NT2/D1 (cell line): ENCODE results near the gene KIDINS220.

Source experiments
- DNase-seq: peaks from one replicate; pipeline ENCODE4 v3.0.0-alpha.2; 2011; ENCODE audit warnings: low read depth, low spot score
- H3K27me3 ChIP-seq: 2 replicates; pipeline ENCODE4 v1.6.0; 2011; ENCODE audit warnings: mild to moderate bottlenecking; ENCODE audit not compliant: insufficient read length, insufficient read depth
- H3K36me3 ChIP-seq: 2 replicates; pipeline ENCODE4 v1.6.1; 2011; ENCODE audit warnings: mild to moderate bottlenecking, low read length, mixed read lengths; ENCODE audit not compliant: insufficient read depth, insufficient read length
- H3K4me1 ChIP-seq: 2 replicates; pipeline ENCODE4 v1.5.1; 2011; ENCODE audit not compliant: insufficient read depth, insufficient read length
- H3K4me3 ChIP-seq: 2 replicates; pipeline ENCODE4 v1.5.1; 2011; ENCODE audit warnings: low read depth; ENCODE audit not compliant: insufficient read length
- H3K9ac ChIP-seq: 2 replicates; pipeline ENCODE4 v1.6.0; 2011; ENCODE audit warnings: low read depth; ENCODE audit not compliant: insufficient read length
- H3K9me3 ChIP-seq: 2 replicates; pipeline ENCODE4 v1.5.1; 2011; ENCODE audit warnings: mild to moderate bottlenecking, low read length; ENCODE audit not compliant: insufficient read depth
- SUZ12 ChIP-seq: IDR thresholded peaks from 2 replicates; pipeline ENCODE4 v1.6.1; 2011; ENCODE audit not compliant: insufficient read length, insufficient read depth; ENCODE audit errors: extremely low read depth
- YY1 ChIP-seq: IDR thresholded peaks from 2 replicates; pipeline ENCODE4 v1.6.1; 2011; ENCODE audit not compliant: insufficient read length, insufficient read depth
- ZNF274 ChIP-seq: IDR thresholded peaks from 2 replicates; pipeline ENCODE4 v1.6.1; 2011; ENCODE audit warnings: mild to moderate bottlenecking, low read depth, low read length

KIDINS220 gene

GRCh38 chr2:8693157-8693821 lies 144.1 kb downstream of the KIDINS220 start:
- Histone ChIP-seq H3K9ac (peak overlapping the region; percentile 50), H3K4me3 (no peak overlapping the region), H3K9me3 (no peaks in the 10 kb centered on the region), H3K36me3 (no peaks in the 10 kb centered on the region), H3K27me3 (no peaks in the 10 kb centered on the region), H3K4me1 (peaks cover 2% of the 10 kb centered on the region)
- TF ChIP-seq SUZ12 (no peak), ZNF274 (no peak), YY1 (no peak)
- no peak for DNase-seq

- Histone ChIP-seq H3K36me3 (no peaks in the 10 kb centered on the region), H3K4me1 (peaks cover 2% of the 10 kb centered on the region), H3K9me3 (no peaks in the 10 kb centered on the region), H3K27me3 (no peaks in the 10 kb centered on the region), H3K9ac (peak overlapping the region; percentile 28), H3K4me3 (no peak overlapping the region)
- TF ChIP-seq YY1 (no peak), ZNF274 (no peak)
- DNase-seq = no peak
Measured at GRCh38 chr2:8692783-8693156, 144.6 kb downstream of the KIDINS220 start.

- Histone ChIP-seq H3K4me1 (peaks cover 2% of the 10 kb centered on the region), H3K36me3 (no peaks in the 10 kb centered on the region), H3K9ac (no peak overlapping the region), H3K4me3 (no peak overlapping the region), H3K9me3 (no peaks in the 10 kb centered on the region), H3K27me3 (no peaks in the 10 kb centered on the region)
- TF ChIP-seq YY1 (no peak), SUZ12 (no peak), ZNF274 (no peak)
- DNase-seq = no peak
Measured at GRCh38 chr2:8691859-8692437, 145.5 kb downstream of the KIDINS220 start.

GRCh38 chr2:8685697-8686358 lies 151.6 kb downstream of the KIDINS220 start:
- Histone ChIP-seq H3K27me3 (no peaks in the 10 kb centered on the region), H3K4me1 (no peaks in the 10 kb centered on the region), H3K9ac (peak overlapping the region; percentile 90), H3K9me3 (peaks cover 1% of the 10 kb centered on the region; the same call in 1 of the 2 replicates), H3K36me3 (peaks cover 18% of the 10 kb centered on the region), H3K4me3 (peak overlapping the region; percentile 55)
- TF ChIP-seq ZNF274 = no peak
- TF ChIP-seq YY1 = no peak
- no peak for TF ChIP-seq SUZ12
- peak; percentile 47 for DNase-seq

GRCh38 chr2:8684878-8685696 lies 152.3 kb downstream of the KIDINS220 start:
- DNase-seq = peak; percentile 55
- H3K27me3 ChIP-seq = no peaks in the 10 kb centered on the region
- peaks cover 3% of the 10 kb centered on the region for H3K4me1 ChIP-seq
- peaks cover 9% of the 10 kb centered on the region; the same call in 1 of the 2 replicates for H3K9me3 ChIP-seq
- TF ChIP-seq SUZ12 (no peak), YY1 (no peak), ZNF274 (no peak)
- peak overlapping the region; percentile 90 for H3K9ac ChIP-seq
- H3K4me3 ChIP-seq = peak overlapping the region; percentile 55
- H3K36me3 ChIP-seq = peaks cover 18% of the 10 kb centered on the region

- Histone ChIP-seq H3K36me3 (peaks cover 18% of the 10 kb centered on the region), H3K27me3 (no peaks in the 10 kb centered on the region), H3K4me3 (peak overlapping the region; percentile 55), H3K9me3 (peaks cover 14% of the 10 kb centered on the region; the same call in 1 of the 2 replicates), H3K4me1 (peaks cover 4% of the 10 kb centered on the region), H3K9ac (peak overlapping the region; percentile 90)
- DNase-seq = no peak
- no peak for TF ChIP-seq YY1
- TF ChIP-seq SUZ12 = no peak
- TF ChIP-seq ZNF274 = no peak
Measured at GRCh38 chr2:8684540-8684877, 152.9 kb downstream of the KIDINS220 start.
